Hematopoietic multipotent progenitor cell treated with erythropoietin and hydrocortisone succinate and interleukin-3 and kit ligand, for 15 days (in vitro differentiated cells): Measurements from ENCODE around the gene SLC22A17.

Experiments
- DNase-seq: peaks from one replicate; pipeline ENCODE4 v3.0.0-alpha.2; 2015; ENCODE audit warnings: low spot score

The SLC22A17 gene

DNA sequence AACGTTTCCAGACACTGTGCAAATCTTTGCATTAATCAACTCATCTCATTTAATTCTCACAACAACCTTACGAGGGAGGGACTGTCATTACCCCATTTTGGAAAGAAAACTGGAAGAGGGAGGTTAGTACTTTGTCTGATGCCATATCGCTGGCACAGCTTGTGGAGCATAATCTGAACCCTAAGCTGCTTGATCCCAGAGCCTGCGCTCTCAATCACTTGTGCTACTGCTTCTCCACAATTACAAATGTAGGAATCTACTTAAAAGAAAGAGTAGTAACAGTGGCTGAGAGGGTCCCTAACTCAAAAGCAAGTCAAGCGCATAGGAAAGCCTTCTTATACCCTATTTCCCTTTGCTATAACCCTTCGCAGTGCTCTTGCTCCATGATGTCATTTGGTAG is 9.1 kb upstream of the SLC22A17 start:
- DNase-seq, result no peak

DNA sequence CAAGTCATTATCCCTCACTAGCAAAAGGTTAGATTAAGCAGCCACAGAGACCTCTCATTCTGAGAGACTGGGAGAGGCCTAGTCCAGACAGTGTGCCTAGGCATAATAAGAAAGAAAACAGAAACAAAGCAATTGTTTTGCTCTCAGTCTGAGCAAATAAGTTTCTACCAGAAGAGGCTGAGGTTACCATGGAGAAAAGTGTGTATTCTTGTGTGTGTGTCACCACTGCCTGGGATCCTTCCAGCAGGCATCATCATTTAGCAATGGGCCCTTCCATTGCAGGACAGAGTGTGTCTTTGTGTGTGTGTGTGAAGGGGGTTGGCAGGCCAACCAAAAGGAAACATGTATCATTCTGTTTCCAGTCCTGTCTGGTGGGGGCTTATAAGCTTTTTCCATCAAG is 8.6 kb upstream of the SLC22A17 start:
- no peak for DNase-seq

DNA sequence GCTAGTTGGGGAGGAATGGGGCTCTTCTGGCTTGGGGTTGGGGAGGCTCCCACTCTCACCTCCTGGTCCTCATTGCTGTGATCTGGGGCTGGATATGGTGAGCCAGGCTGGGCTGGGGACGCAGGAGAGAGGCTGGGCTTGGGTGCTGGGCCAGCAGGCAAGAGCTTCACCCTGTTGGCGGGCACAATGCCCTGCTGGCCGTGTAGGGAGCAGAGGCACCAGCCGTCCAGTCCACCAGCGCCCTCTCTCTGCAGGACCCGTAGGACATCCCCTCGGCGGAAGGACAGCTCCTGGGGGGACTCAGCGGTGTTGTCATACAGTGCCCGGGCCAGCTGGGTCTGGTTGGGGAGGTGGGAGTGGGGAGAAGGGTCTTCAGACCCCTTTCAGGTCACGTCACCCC is 7.8 kb upstream of the SLC22A17 start:
- no peak for DNase-seq

DNA sequence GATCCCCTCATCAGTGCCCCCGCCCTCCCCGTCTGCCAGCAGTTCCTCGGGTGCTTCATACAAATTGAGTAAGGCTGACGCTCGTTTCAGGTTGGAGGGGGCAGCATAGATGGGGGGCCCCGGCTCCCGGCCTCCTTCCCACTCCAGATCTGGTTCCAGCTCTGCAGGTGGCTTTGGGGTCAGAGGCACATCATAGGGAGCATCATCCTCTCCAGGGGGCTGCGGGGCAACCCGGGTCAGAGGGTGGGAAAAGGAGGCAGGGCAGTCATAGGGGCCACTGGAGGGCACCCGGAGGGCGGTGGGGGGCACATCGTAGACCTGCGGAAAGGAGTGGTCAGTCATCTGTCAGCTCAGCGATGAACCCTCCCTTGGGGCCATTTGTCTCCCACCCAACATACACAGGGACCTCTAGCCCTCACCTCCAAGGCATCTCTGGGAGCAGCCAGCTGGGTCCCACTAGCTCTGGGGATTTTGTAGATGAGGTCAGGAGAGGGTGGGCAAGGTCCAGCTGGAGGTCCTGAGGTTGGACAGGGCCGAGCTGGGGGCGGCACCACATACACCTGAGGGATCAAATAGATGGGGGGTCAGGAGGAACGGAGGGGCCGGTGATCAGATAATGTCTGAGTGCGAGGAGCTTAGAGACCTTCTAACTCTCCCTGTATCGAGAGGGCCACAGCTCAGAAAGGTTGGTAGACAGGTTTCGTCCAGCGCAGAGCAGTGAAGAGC is 7.2 kb upstream of the SLC22A17 start:
- DNase-seq, result no peak

DNA sequence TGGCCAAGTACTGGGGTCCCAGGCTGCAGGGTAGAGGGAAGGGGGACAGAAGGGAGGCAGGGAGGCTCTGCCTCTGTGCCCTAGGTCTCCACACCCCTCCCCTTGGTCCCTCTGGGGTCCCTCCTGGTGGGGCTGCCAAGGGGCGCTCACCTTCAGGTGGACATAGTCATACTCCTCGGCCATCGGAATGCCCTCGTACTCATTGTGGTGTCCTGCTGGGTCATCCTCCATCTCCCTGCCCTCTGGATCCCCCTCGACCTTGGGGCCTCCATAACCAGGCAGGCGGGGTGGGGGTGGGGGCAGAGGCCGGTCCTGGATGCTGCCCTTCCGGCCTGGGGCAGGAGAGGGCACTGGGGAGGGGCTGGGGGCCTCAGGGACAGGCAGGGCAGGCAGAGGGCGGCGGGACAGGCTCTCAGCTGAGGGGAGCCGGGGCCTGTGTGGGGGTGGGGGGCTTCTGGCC is 6.5 kb upstream of the SLC22A17 start:
- DNase-seq, result no peak

DNA sequence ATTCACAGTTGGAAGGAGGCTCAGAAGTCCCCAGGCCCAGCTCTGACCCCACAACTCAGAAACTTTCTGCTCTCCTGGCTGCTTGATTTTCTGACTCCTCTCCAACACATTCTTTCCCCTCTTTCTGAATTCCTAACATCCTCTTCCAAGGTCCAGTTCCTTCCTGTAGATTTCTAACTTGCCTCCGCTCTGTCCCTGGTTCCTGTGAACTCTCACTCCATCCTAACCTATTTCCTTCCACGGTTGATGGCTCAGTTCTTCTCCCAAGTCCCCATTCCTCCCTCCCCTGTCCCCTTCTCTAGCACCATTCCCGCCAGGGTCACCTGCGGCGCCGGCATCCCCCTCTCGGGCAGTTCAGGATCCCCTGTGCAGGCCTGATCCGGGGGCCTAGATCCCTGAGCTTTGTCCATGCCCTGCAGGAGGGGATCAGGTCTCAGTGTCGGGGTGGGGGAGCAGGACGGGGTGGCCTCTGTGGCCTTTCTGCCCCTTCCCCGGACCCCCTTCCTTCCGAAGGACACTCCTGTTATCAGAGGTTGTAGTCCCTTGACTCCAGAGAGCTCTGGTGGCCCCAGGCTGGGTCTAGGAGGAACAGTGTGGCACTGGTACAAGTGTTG is 6.0 kb upstream of the SLC22A17 start:
- DNase-seq, result no peak

DNA sequence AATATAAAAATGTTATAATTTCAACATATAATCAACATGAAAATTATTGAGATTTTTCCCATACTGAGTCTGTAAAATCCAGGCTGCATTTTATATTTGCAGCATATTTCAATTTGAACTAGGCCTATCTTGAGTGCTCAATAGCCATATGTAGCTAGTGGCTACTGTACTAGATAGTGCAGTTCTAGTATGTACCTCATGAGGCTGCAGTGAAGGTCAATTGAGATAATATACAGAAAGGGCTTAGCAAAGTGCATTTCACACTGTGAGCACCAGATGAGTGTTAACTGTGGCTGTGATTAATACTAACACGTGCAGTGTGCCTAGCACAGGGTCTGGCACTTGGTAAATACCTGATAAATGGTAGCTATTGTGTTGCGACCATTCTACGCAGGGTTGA is 5.4 kb upstream of the SLC22A17 start:
- DNase-seq, result no peak

DNA sequence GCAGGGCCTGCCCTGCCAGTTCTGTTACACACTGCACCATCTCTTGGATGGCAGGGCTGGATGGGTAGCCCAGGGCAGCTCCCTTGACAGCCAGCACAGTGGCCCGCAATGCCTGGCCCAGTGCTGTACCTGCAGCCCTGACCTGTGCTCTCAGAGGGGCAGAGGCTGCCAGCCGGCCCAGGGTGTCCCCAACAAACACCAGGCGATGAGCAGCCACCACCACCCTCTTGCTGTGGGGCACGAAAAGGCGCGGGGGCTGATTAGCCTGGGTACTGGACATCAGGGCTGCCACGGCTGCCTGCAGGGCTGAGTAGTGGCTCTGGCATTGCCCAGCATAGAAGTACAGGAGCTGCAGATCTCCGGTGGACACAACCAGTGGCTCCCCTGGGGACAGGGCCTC is 4.6 kb upstream of the SLC22A17 start:
- DNase-seq, result no peak

DNA sequence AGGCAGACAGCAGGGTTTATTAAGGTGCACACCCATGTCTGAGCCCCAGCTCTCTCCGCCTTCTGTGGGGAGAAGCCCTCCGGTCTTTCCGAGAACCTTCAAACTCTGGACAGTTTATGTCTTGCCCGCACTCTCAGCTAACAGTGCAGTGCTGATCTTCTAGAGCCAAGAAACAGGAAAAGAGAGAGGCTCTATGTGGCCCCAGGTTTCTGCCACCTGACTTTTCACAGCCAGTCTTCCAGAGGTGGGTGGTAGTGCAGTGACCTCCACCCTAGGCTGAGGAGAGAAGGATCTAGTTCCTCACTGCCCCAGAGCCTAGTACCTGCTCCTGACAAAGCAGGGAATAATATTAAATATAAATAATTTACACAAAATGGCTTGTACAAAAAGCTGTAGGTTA is 4.0 kb upstream of the SLC22A17 start:
- DNase-seq, result no peak

DNA sequence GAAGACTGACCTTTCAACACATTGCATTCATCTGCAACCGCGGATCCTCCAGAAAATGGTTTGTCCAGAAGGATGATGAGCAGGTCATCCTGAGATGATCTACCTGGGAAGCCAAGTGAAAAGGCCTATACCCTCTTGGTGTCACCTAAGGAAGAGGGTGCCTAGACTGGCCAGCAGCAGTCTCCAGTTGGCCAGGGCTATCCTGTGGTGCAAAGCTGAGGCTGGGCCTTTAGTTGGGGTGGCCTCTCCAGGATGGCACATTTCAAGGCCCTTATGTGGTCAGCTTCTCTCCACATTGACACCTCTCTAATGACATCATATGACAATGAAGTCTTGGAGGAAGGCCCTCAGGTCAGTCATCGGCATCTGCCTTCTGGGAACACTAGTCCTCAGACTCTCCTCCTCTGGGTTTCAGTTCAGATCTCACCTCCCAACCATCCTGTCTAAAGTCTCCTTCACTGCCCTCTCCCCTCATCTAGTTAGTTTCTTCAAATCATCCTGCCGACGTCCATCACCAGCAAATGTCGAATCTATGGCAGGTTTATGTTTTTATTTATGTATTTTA is 3.3 kb upstream of the SLC22A17 start:
- DNase-seq, result no peak

DNA sequence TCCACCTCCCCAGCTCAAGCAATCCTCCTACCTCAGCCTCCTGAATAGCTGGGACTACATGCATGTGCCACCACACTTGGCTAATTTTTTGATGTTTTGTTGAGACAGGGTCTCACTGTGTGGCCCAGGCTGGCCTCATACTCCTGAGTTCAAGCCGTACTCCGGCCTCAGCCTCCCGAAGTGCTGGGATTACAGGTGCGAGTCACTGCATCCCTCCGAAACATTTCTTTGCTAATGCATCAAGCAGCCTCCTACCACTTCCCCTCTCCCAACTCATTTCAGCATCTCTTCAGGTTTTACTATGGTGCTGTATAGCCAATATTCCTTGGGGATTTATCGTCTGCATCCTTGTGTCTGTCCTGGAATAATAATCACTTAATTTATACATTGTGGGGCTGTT is 2.3 kb upstream of the SLC22A17 start:
- DNase-seq, result no peak

DNA sequence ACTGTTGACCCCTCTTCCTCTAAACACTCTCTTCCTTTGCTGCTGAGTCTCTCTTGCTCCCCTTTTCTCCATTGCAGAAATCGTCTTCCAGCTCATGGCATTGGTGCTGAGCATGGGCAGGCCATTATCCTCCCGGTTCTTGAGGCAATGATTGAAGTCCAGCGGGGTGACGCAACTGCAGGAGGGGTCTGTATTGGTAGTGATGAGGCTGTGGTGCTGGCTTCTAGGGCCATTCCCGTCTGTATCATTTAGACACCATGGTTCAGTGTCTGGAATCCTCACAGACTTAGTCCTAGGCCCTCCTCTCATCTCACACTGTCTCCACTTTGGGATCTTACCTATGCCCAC is 720 bp upstream of the SLC22A17 start:
- no peak for DNase-seq

DNA sequence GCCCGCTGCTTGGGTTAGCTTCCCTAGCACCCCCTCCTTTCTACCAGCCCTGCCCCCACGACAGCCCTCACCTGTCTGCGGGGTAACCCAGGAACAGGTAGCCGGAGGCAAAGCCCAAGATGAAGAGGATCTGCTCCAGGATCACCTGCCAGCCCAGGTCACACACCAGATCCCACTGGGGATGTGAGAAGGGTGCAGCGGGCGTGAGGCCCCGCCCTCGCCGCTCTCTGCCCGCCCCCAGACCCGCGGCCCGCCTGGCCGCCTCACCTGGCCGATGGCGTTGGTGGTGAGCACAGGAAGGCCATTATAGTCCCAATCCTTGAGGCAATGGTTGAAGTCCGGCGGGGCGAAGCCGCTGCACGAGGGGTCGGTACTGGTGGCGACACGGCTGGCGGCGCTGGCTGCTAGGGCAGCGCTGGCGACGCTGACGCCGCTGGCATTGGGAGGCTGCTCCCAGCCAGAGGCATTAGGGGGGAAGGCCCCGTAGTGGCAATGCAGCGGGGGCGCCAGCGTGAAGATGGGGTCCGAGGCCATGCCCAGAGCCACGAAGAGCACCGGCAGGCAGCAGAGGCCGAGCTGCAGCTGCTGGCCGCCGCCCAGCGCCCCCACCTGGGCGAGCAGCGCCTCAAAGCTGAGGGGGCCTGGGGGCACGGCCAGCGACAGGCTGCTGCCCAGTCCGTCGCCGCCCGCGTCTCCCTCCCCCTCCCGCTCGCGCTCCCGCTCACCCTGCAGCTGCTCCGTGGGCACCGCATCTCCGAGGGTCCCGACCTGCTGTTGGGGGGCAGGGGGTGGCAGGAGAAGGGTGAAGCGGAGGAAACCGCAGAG is 794 bp downstream of the SLC22A17 start:
- DNase-seq, result no peak

DNA sequence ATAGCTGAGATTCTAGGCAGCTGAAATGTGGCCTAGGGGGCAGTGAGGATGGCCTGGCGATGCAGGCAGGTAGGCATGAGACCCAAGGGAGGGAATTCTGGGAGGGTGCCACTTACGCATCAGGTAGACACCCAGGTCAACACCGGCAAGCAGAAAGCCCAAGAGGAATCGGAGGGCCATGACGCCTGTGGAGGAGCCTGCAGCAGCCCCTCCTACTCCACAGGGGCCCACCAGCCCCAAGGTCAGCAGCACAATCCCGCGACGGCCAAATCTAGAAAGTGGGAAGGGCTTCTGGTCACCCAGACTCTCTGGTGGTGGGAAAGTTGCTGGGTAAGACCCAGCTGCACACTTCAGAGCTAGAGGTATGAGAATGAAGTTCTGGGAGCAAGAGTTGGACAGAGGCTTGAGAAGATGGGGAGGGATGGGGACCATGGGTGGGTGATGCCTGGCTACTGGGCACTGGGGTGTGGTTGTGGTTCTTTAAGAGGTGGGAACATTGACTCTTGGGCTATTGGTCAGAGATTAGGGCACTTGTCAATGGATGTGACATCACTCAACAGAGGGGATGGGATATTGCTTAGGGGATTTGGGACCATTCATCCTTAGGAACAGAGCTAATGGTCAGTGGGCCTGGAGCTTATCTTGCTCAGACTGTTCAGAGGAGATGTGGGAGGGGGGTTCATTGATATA is 3.4 kb downstream of the SLC22A17 start:
- no peak for DNase-seq

DNA sequence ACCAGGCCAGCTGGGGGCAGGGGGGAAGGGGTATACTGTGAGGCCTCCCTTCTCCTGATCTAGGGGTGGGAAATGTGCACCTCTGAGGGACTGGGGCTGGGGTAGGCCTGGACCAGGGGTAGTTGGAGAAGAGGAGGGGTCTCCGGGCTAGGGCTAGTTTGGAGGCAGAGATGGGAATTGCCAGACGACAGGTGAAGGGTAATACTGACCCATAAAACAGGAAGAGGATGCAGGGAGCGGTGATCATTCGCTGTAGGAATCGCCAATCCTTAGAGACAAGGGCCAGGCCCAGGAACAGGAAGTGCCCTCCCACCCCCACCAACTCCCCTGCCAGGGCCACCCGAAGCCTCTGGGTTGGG is 4.4 kb downstream of the SLC22A17 start:
- DNase-seq, result no peak

DNA sequence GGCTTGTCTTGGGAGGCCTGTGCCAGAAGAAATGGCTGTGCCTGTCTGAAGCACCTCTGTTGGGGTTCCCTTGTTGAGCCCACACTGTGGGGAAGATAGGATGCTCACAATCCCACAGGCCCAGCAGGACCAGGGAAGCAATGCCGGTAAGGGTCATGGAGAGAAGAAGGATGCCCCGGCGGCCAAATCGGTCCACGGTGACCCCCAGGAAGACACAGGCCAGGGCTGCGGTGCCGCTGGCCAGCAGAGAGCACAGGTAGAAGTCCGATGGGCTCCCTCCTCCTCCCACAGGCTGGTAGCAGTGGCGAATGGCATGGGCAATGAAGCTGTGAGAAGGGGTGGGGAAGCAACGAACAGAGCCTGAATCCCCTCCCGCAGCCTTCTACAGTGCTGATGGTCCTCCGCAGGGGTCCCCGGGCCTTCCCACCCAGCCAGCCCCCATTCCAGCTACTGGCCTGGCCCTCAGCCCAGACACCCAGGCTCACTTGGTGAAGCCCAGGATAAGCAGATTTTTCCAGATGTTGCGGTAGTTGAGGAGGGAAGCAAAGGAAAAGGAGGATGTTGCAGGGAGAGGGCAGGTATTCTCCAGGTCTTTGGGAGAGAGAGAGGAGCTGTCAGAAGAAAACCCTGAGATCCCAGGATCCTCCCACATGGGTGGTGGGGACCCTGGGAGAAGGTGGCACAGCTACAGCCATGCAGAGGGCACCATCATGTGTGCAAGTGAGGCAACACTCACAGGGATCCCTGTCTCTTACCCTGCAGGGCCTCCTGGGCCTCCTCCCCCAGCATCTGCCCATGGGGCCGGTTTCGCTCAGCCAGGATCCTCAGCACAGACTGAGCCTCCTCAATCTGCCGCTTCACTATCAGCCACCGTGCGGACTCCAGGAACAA is 5.0 kb downstream of the SLC22A17 start:
- DNase-seq, result no peak

DNA sequence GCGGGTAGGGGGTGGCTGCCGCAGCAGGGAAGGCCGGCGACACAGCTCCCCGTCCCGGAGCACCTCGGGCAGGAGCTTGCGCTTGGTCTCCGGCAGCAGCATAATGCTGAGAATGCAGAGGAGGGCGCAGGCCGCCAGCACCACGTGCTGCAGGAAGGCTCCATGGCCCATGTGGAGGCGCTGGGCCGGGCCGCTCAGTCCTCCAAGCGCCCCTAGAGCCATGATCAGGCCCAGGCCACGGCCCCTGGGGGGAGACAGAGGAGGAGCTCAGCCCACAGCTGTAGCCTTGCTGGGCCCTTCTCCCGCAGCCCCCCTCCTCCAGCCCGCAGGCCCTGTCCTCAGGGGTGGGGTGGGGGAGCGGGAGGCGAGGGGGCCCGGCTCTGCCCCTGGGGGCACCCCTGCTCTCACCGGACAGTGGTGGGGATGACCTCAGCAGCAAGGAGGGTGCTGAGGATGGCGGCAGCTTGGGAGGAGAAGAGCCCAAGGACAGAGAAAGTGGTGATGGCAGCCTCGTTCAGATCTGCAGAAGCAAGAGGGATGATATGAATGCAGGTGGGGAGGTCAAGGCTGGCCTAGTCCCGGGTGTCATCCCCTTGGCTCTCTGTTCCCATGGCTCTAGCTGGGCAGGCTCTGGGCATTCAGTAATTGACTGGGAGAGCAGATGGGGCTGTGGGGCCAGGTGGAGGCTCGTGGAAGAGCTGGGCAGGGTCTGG is 5.8 kb downstream of the SLC22A17 start:
- no peak for DNase-seq

DNA sequence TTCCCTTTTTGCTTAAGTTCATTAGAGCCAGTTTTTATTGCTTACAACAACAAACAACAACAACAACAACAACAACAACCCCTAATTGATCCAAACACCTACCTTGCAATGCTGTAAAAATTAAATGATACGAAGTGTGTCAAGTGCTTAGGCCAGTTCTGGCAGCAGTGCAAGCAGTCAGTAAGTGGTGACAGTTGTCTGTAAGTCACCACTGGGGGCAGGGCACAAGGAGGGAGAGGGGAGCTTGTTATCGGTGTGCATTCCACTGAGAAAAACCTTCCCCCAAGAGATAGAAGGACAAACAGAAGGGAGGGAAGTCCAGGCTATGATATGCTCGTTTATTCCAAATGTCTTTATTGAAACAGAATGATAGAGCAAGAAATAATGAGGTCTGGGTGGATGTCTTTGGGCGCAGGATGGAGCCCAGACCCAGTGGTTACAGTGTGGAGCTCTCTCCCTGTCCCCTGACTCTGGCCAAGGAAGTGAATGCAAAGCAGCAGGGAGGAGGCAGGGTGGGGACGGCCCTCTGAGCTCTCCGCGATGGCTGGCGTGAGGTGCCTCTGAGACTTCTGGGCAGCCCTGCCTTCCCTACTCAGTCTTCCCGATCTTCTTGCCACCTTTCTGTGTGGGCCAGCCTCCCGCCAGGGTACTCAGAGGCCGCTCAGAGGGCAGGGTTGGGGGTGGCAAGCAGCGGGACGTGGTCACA is 6.5 kb downstream of the SLC22A17 start:
- DNase-seq, result no peak

DNA sequence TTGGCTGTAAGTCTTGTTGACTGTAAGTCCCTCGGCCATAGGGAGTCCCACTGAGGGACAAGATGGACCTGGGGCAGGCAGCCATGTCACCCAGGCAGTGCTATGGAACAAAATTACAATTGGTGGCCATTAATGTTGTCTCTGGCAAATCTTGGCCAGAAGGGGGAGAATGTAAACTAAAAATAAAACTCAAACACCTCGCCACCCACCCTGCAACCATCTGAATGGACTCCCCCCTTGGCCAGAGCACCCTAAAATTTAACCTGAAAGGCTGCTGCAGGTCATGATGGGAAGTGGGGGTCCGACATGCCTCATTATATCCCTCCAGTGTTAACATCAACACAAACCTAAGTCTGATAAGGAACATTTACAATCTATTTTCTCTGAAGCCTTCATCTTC is 8.2 kb downstream of the SLC22A17 start:
- no peak for DNase-seq
